Lower leg skin (tissue), 3 donors: ENCODE results near the gene CDCP1.

Experiments
- POLR2A ChIP-seq, 2 donors: fragments of 450-650 bp; IDR thresholded peaks; one replicate each; pipeline ENCODE4 v1.6.1; 2016 to 2017; ENCODE audit warnings: antibody characterized with exemption in 2 of 2, mild to moderate bottlenecking in 1 of 2, moderate library complexity in 1 of 2
- TF ChIP-seq, protein P1 (sequence below), 3 donors: fragments of 450-650 bp; IDR thresholded peaks; one replicate each; pipeline ENCODE4 v1.5.1; 2016; ENCODE audit warnings: antibody characterized with exemption in 3 of 3, mild to moderate bottlenecking in 3 of 3, moderate library complexity in 2 of 3

DNA sequence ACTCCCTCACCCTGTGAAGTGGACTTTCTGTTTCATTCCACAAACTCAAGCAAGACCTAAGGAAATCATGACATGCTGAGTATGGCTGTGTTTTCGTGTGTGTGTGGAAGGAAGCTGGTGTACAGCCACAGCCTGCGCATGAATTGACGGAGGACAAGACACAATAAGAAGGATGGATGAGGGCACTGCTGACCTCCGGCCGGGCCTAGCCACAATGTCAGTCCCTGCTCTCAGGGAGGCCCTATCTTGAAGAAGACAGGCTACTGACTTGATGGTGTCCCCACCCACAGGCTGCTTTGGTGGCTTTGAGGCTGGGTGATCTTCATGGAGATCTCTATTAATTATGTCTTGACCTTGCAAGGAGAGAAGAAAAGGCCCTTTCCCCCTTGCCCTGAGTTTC is 39.3 kb upstream of the CDCP1 start:
- TF ChIP-seq, protein P1, sequence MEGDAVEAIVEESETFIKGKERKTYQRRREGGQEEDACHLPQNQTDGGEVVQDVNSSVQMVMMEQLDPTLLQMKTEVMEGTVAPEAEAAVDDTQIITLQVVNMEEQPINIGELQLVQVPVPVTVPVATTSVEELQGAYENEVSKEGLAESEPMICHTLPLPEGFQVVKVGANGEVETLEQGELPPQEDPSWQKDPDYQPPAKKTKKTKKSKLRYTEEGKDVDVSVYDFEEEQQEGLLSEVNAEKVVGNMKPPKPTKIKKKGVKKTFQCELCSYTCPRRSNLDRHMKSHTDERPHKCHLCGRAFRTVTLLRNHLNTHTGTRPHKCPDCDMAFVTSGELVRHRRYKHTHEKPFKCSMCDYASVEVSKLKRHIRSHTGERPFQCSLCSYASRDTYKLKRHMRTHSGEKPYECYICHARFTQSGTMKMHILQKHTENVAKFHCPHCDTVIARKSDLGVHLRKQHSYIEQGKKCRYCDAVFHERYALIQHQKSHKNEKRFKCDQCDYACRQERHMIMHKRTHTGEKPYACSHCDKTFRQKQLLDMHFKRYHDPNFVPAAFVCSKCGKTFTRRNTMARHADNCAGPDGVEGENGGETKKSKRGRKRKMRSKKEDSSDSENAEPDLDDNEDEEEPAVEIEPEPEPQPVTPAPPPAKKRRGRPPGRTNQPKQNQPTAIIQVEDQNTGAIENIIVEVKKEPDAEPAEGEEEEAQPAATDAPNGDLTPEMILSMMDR (IDR thresholded peaks at IDR 0.05), result no peak
- no peak for TF ChIP-seq POLR2A (IDR thresholded peaks at IDR 0.05)
